Measurements from ENCODE around the gene TOMT.

- no peak for TF ChIP-seq POLR2AphosphoS5 (IDR thresholded peaks at IDR 0.05; ENCODE audit: low read depth)
- no peak for TF ChIP-seq CTCF (IDR thresholded peaks at IDR 0.05; ENCODE audit: insufficient read depth, low read length)
Measured at GRCh38 chr11:72102162-72102561, 3.6 kb upstream of the TOMT start.
